ENCODE measurements around the gene DOCK7. TPM values are rescaled to one million over a fixed set of nuclear protein-coding genes. Genes with fewer than 3 reads are reported as not detected.

The DOCK7 gene
- total RNA-seq, 2 donors from 2014 or later, result 11.5 to 11.8 TPM

- H3K27ac Mint-ChIP-seq, result no peak overlapping the region
- ATAC-seq (no peak), DNase-seq (ENCODE audit: low spot score) (no peak)
- H3K27me3 Mint-ChIP-seq, result no peaks in the 10 kb centered on the region
- no peak overlapping the region for H3K4me3 Mint-ChIP-seq
- no peaks in the 10 kb centered on the region for H3K4me1 Mint-ChIP-seq (ENCODE audit: low read depth in 2 of 2)
- peaks cover 11% of the 10 kb centered on the region for H3K36me3 Mint-ChIP-seq
- H3K9me3 Mint-ChIP-seq, result peaks cover 3% of the 10 kb centered on the region
Observed at GRCh38 chr1:62516600-62516999, 171.6 kb downstream of the DOCK7 start.

GRCh38 chr1:62514746-62515423, 173.3 kb downstream of the DOCK7 start:
- no peak for ATAC-seq
- Mint-ChIP-seq H3K36me3 (peaks cover 11% of the 10 kb centered on the region), H3K4me3 (no peak overlapping the region), H3K4me1 (ENCODE audit: low read depth in 2 of 2) (no peaks in the 10 kb centered on the region), H3K27me3 (no peaks in the 10 kb centered on the region), H3K9me3 (peaks cover 3% of the 10 kb centered on the region), H3K27ac (no peak overlapping the region)
- no peak for DNase-seq (ENCODE audit: low spot score)

- H3K4me3 Mint-ChIP-seq, result no peak overlapping the region
- ATAC-seq, result no peak
- no peaks in the 10 kb centered on the region for H3K9me3 Mint-ChIP-seq
- H3K4me1 Mint-ChIP-seq (ENCODE audit: low read depth in 2 of 2), result peaks cover 0 to 2% of the 10 kb centered on the region in 2 donors
- H3K27me3 Mint-ChIP-seq, result no peaks in the 10 kb centered on the region
- H3K27ac Mint-ChIP-seq, result no peak overlapping the region
- DNase-seq (ENCODE audit: low spot score), result no peak
- H3K36me3 Mint-ChIP-seq, result no peaks in the 10 kb centered on the region
Observed at GRCh38 chr1:62513013-62513412, 175.2 kb downstream of the DOCK7 start.

- Mint-ChIP-seq H3K27ac (no peak overlapping the region), H3K4me3 (no peak overlapping the region), H3K4me1 (ENCODE audit: low read depth in 2 of 2) (peaks cover 0 to 3% of the 10 kb centered on the region in 2 donors), H3K36me3 (no peaks in the 10 kb centered on the region), H3K27me3 (no peaks in the 10 kb centered on the region), H3K9me3 (no peaks in the 10 kb centered on the region)
- ATAC-seq (no peak), DNase-seq (ENCODE audit: low spot score) (no peak)
Observed at GRCh38 chr1:62509028-62509427, 179.2 kb downstream of the DOCK7 start.

- ATAC-seq (no peak), DNase-seq (ENCODE audit: low spot score) (no peak)
- no peaks in the 10 kb centered on the region for H3K27me3 Mint-ChIP-seq
- no peak overlapping the region for H3K27ac Mint-ChIP-seq
- no peaks in the 10 kb centered on the region for H3K36me3 Mint-ChIP-seq
- H3K4me3 Mint-ChIP-seq, result no peak overlapping the region
- peaks cover 0 to 3% of the 10 kb centered on the region in 2 donors for H3K4me1 Mint-ChIP-seq (ENCODE audit: low read depth in 2 of 2)
- no peaks in the 10 kb centered on the region for H3K9me3 Mint-ChIP-seq
Observed at GRCh38 chr1:62508187-62508758, 179.9 kb downstream of the DOCK7 start.

GRCh38 chr1:62500210-62500609, 188.0 kb downstream of the DOCK7 start:
- Mint-ChIP-seq H3K36me3 (no peaks in the 10 kb centered on the region), H3K27me3 (no peaks in the 10 kb centered on the region), H3K27ac (no peak overlapping the region), H3K4me1 (ENCODE audit: low read depth in 2 of 2) (no peaks in the 10 kb centered on the region), H3K4me3 (no peak overlapping the region), H3K9me3 (no peaks in the 10 kb centered on the region)
- ATAC-seq, result no peak
- DNase-seq (ENCODE audit: low spot score), result no peak

- no peak overlapping the region for H3K4me3 Mint-ChIP-seq
- H3K27me3 Mint-ChIP-seq, result no peaks in the 10 kb centered on the region
- ATAC-seq (no peak), DNase-seq (ENCODE audit: low spot score) (no peak)
- no peaks in the 10 kb centered on the region for H3K4me1 Mint-ChIP-seq (ENCODE audit: low read depth in 2 of 2)
- no peaks in the 10 kb centered on the region for H3K36me3 Mint-ChIP-seq
- H3K27ac Mint-ChIP-seq, result no peak overlapping the region
- no peaks in the 10 kb centered on the region for H3K9me3 Mint-ChIP-seq
Observed at GRCh38 chr1:62494137-62494536, 194.0 kb downstream of the DOCK7 start.

- Mint-ChIP-seq H3K27me3 (no peaks in the 10 kb centered on the region), H3K4me3 (no peak overlapping the region), H3K27ac (no peak overlapping the region), H3K4me1 (ENCODE audit: low read depth in 2 of 2) (no peaks in the 10 kb centered on the region), H3K9me3 (no peaks in the 10 kb centered on the region), H3K36me3 (no peaks in the 10 kb centered on the region)
- ATAC-seq, result no peak
- DNase-seq (ENCODE audit: low spot score), result no peak
Observed at GRCh38 chr1:62493656-62494055, 194.5 kb downstream of the DOCK7 start.

GRCh38 chr1:62492521-62492920, 195.7 kb downstream of the DOCK7 start:
- no peaks in the 10 kb centered on the region for H3K9me3 Mint-ChIP-seq
- no peak overlapping the region for H3K4me3 Mint-ChIP-seq
- DNase-seq (ENCODE audit: low spot score) (no peak), ATAC-seq (no peak)
- no peaks in the 10 kb centered on the region for H3K4me1 Mint-ChIP-seq (ENCODE audit: low read depth in 2 of 2)
- H3K36me3 Mint-ChIP-seq, result no peaks in the 10 kb centered on the region
- peaks cover 0 to 4% of the 10 kb centered on the region in 2 donors for H3K27me3 Mint-ChIP-seq
- no peak overlapping the region for H3K27ac Mint-ChIP-seq

- Mint-ChIP-seq H3K4me3 (no peak overlapping the region), H3K36me3 (no peaks in the 10 kb centered on the region), H3K27ac (no peak overlapping the region), H3K4me1 (ENCODE audit: low read depth in 2 of 2) (no peaks in the 10 kb centered on the region), H3K9me3 (no peaks in the 10 kb centered on the region), H3K27me3 (peaks cover 0 to 12% of the 10 kb centered on the region in 2 donors)
- ATAC-seq (no peak), DNase-seq (ENCODE audit: low spot score) (no peak)
Observed at GRCh38 chr1:62487956-62488355, 200.2 kb downstream of the DOCK7 start.

- ATAC-seq, result no peak
- H3K27me3 Mint-ChIP-seq, result peaks cover 0 to 12% of the 10 kb centered on the region in 2 donors
- no peak overlapping the region for H3K4me3 Mint-ChIP-seq
- H3K36me3 Mint-ChIP-seq, result no peaks in the 10 kb centered on the region
- no peaks in the 10 kb centered on the region for H3K4me1 Mint-ChIP-seq (ENCODE audit: low read depth in 2 of 2)
- DNase-seq (ENCODE audit: low spot score), result no peak
- H3K9me3 Mint-ChIP-seq, result no peaks in the 10 kb centered on the region
- H3K27ac Mint-ChIP-seq, result no peak overlapping the region
Observed at GRCh38 chr1:62484824-62485468, 203.2 kb downstream of the DOCK7 start.

GRCh38 chr1:62481681-62482080, 206.5 kb downstream of the DOCK7 start:
- Mint-ChIP-seq H3K4me3 (no peak overlapping the region), H3K4me1 (ENCODE audit: low read depth in 2 of 2) (no peaks in the 10 kb centered on the region), H3K9me3 (no peaks in the 10 kb centered on the region), H3K27me3 (peaks cover 0 to 7% of the 10 kb centered on the region in 2 donors), H3K27ac (no peak overlapping the region), H3K36me3 (no peaks in the 10 kb centered on the region)
- DNase-seq (ENCODE audit: low spot score) (no peak), ATAC-seq (no peak)

GRCh38 chr1:62476525-62477219, 211.5 kb downstream of the DOCK7 start:
- ATAC-seq (no peak), DNase-seq (ENCODE audit: low spot score) (no peak)
- Mint-ChIP-seq H3K4me1 (ENCODE audit: low read depth in 2 of 2) (no peaks in the 10 kb centered on the region), H3K9me3 (no peaks in the 10 kb centered on the region), H3K27ac (no peak overlapping the region), H3K36me3 (no peaks in the 10 kb centered on the region), H3K27me3 (no peaks in the 10 kb centered on the region), H3K4me3 (no peak overlapping the region)

- no peak for ATAC-seq
- peaks cover 19% of the 10 kb centered on the region for H3K36me3 Mint-ChIP-seq
Observed at GRCh38 chr1:62467092-62467491, 221.1 kb downstream of the DOCK7 start.

More at GRCh38 chr1:62467092-62467491, 221.1 kb downstream of the DOCK7 start:
- Mint-ChIP-seq H3K9me3 (no peaks in the 10 kb centered on the region), H3K27me3 (no peaks in the 10 kb centered on the region), H3K27ac (no peak overlapping the region), H3K4me3 (no peak overlapping the region), H3K4me1 (ENCODE audit: low read depth in 2 of 2) (peaks cover 0 to 2% of the 10 kb centered on the region in 2 donors)
- DNase-seq (ENCODE audit: low spot score), result no peak
